ENCODE measurements around the gene SCP2D1.

SCP2D1 gene

GRCh38 chr20:18808712-18809111, 4.9 kb upstream of the SCP2D1 start:
- DNase-seq (ENCODE audit: low read depth, low spot score) = no peak
- H3K4me3 ChIP-seq (ENCODE audit: low read length) = no peak overlapping the region

- DNase-seq (ENCODE audit: low read depth, low spot score) = no peak
Observed at GRCh38 chr20:18811186-18811585, 2.4 kb upstream of the SCP2D1 start.

GRCh38 chr20:18811904-18812303, 1.7 kb upstream of the SCP2D1 start:
- no peak overlapping the region for H3K4me3 ChIP-seq (ENCODE audit: low read length)

More at GRCh38 chr20:18811186-18811585, 2.4 kb upstream of the SCP2D1 start:
- no peak overlapping the region for H3K4me3 ChIP-seq (ENCODE audit: low read length)

GRCh38 chr20:18815194-18815942, 1.8 kb downstream of the SCP2D1 start:
- no peak for DNase-seq (ENCODE audit: low read depth, low spot score)
- H3K4me3 ChIP-seq (ENCODE audit: low read length) = no peak overlapping the region

More at GRCh38 chr20:18811904-18812303, 1.7 kb upstream of the SCP2D1 start:
- no peak for DNase-seq (ENCODE audit: low read depth, low spot score)

- H3K4me3 ChIP-seq (ENCODE audit: low read length) = no peak overlapping the region
- DNase-seq (ENCODE audit: low read depth, low spot score) = no peak
Observed at GRCh38 chr20:18822832-18823231, 9.2 kb downstream of the SCP2D1 start.

- DNase-seq (ENCODE audit: low read depth, low spot score) = no peak
- no peak overlapping the region for H3K4me3 ChIP-seq (ENCODE audit: low read length)
Observed at GRCh38 chr20:18831830-18832499, 18.4 kb downstream of the SCP2D1 start.

- no peak for DNase-seq (ENCODE audit: low read depth, low spot score)
Observed at GRCh38 chr20:18832546-18833200, 19.1 kb downstream of the SCP2D1 start.

GRCh38 chr20:18835466-18836256, 22.1 kb downstream of the SCP2D1 start:
- H3K4me3 ChIP-seq (ENCODE audit: low read length) = no peak overlapping the region
- DNase-seq (ENCODE audit: low read depth, low spot score) = no peak

More at GRCh38 chr20:18832546-18833200, 19.1 kb downstream of the SCP2D1 start:
- H3K4me3 ChIP-seq (ENCODE audit: low read length) = no peak overlapping the region

GRCh38 chr20:18837718-18838117, 24.1 kb downstream of the SCP2D1 start:
- DNase-seq (ENCODE audit: low read depth, low spot score) = no peak

GRCh38 chr20:18839507-18840247, 26.1 kb downstream of the SCP2D1 start:
- H3K4me3 ChIP-seq (ENCODE audit: low read length) = no peak overlapping the region
- DNase-seq (ENCODE audit: low read depth, low spot score) = no peak

More at GRCh38 chr20:18837718-18838117, 24.1 kb downstream of the SCP2D1 start:
- H3K4me3 ChIP-seq (ENCODE audit: low read length) = no peak overlapping the region

GRCh38 chr20:18840248-18840645, 26.7 kb downstream of the SCP2D1 start:
- no peak overlapping the region for H3K4me3 ChIP-seq (ENCODE audit: low read length)
- no peak for DNase-seq (ENCODE audit: low read depth, low spot score)

GRCh38 chr20:18845017-18845416, 31.4 kb downstream of the SCP2D1 start:
- no peak overlapping the region for H3K4me3 ChIP-seq (ENCODE audit: low read length)
- no peak for DNase-seq (ENCODE audit: low read depth, low spot score)

- DNase-seq (ENCODE audit: low read depth, low spot score) = no peak
- no peak overlapping the region for H3K4me3 ChIP-seq (ENCODE audit: low read length)
Observed at GRCh38 chr20:18847226-18847755, 33.7 kb downstream of the SCP2D1 start.

GRCh38 chr20:18849131-18849530, 35.5 kb downstream of the SCP2D1 start:
- no peak for DNase-seq (ENCODE audit: low read depth, low spot score)

GRCh38 chr20:18851629-18852028, 38.0 kb downstream of the SCP2D1 start:
- H3K4me3 ChIP-seq (ENCODE audit: low read length) = no peak overlapping the region
- no peak for DNase-seq (ENCODE audit: low read depth, low spot score)

More at GRCh38 chr20:18849131-18849530, 35.5 kb downstream of the SCP2D1 start:
- H3K4me3 ChIP-seq (ENCODE audit: low read length) = no peak overlapping the region

- no peak for DNase-seq (ENCODE audit: low read depth, low spot score)
Observed at GRCh38 chr20:18852318-18852717, 38.7 kb downstream of the SCP2D1 start.

GRCh38 chr20:18853216-18853615, 39.6 kb downstream of the SCP2D1 start:
- H3K4me3 ChIP-seq (ENCODE audit: low read length) = no peak overlapping the region
- DNase-seq (ENCODE audit: low read depth, low spot score) = no peak

More at GRCh38 chr20:18852318-18852717, 38.7 kb downstream of the SCP2D1 start:
- H3K4me3 ChIP-seq (ENCODE audit: low read length) = no peak overlapping the region

GRCh38 chr20:18853946-18854646, 40.5 kb downstream of the SCP2D1 start:
- no peak for DNase-seq (ENCODE audit: low read depth, low spot score)
- no peak overlapping the region for H3K4me3 ChIP-seq (ENCODE audit: low read length)

Measured in Jurkat, Clone E6-1 (cell line).